Upper lobe of left lung (tissue), 4 donors: ENCODE results near the gene SLC9A9.

Experiments used
- CTCF ChIP-seq, 6 experiments: fragments of 450-650 bp in 4 of 6; fragments of 200-600 bp in 2 of 6; sonication (generic) in 2 of 6; IDR thresholded peaks; one replicate each; pipeline ENCODE4 v1.5.1; 2016 to 2019; ENCODE audit warnings: antibody characterized with exemption in 6 of 6
- EP300 ChIP-seq, 4 donors: sonication (generic); formaldehyde crosslinking; IDR thresholded peaks; one replicate each; pipeline ENCODE4 v1.5.1; 2017; ENCODE audit warnings: antibody characterized with exemption in 4 of 4, control low read depth in 2 of 4
- POLR2A ChIP-seq, 4 donors: fragments of 450-650 bp; IDR thresholded peaks; one replicate each; pipeline ENCODE4 v1.5.1; 2016 to 2017; ENCODE audit warnings: antibody characterized with exemption in 4 of 4, mild to moderate bottlenecking in 2 of 4
- POLR2AphosphoS5 ChIP-seq, 2 donors: sonication (generic); formaldehyde crosslinking; IDR thresholded peaks; one replicate each; pipeline ENCODE4 v1.5.1; 2017; ENCODE audit warnings: antibody characterized with exemption in 2 of 2

GRCh38 chr3:143384076-143384475 lies 464.2 kb downstream of the SLC9A9 start:
- TF ChIP-seq CTCF (IDR thresholded peaks at IDR 0.05) (no peak), EP300 (IDR thresholded peaks at IDR 0.05) (no peak), POLR2AphosphoS5 (IDR thresholded peaks at IDR 0.05) (no peak), POLR2A (IDR thresholded peaks at IDR 0.05) (no peak)
